Activated naive CD4-positive, alpha-beta T cell treated with anti-CD3 and anti-CD28 coated beads for 36 hours (primary cell): Measurements from ENCODE around the gene CIDEC. TPM values are rescaled to one million over a fixed set of nuclear protein-coding genes. Genes with fewer than 3 reads are reported as not detected.
"Not testable (repeated sequence)": the region's sequence is repeated elsewhere in the genome, so short reads cannot be mapped to it uniquely, and the experiment has no call there.

Experiments
- CTCF ChIA-PET: fragments of 350-600 bp; sonication (Branson Sonifier 250); formaldehyde crosslinking; loops from one replicate; lab custom pipeline; 2021; ENCODE audit warnings: antibody characterized with exemption; lab: Charles Lee
- DNase-seq: peaks from one replicate; pipeline ENCODE4 v3.0.0-alpha.2; 2020
- H3K27ac Mint-ChIP-seq: one replicate; pipeline ENCODE4 v1.8.0; 2021; ENCODE audit warnings: mild to moderate bottlenecking, mixed read lengths
- H3K27me3 Mint-ChIP-seq: one replicate; pipeline ENCODE4 v1.8.0; 2021; ENCODE audit warnings: low read depth, mixed read lengths
- H3K36me3 Mint-ChIP-seq: one replicate; pipeline ENCODE4 v1.8.0; 2021; ENCODE audit warnings: low read depth, mixed read lengths
- H3K4me1 Mint-ChIP-seq: one replicate; pipeline ENCODE4 v1.8.0; 2021; ENCODE audit warnings: low read depth, mixed read lengths
- H3K4me3 Mint-ChIP-seq: one replicate; pipeline ENCODE4 v1.8.0; 2021; ENCODE audit warnings: mild to moderate bottlenecking, moderate library complexity, mixed read lengths
- H3K9me3 Mint-ChIP-seq: one replicate; pipeline ENCODE4 v1.8.0; 2021; ENCODE audit warnings: mixed read lengths
- intact Hi-C: fragments of 100-400 bp; cut with micrococcal nuclease; formaldehyde crosslinking; loops from one replicate; pipeline ENCODE4 v1.15.1; 2023
- total RNA-seq, 2 experiments: library from RNA; stranded (reverse); gene quantifications; one replicate each; pipeline ENCODE4 v1.2.3, GENCODE V29; 2021

Gene CIDEC
- total RNA-seq, 2 experiments from 2014 or later: not detected

DNA sequence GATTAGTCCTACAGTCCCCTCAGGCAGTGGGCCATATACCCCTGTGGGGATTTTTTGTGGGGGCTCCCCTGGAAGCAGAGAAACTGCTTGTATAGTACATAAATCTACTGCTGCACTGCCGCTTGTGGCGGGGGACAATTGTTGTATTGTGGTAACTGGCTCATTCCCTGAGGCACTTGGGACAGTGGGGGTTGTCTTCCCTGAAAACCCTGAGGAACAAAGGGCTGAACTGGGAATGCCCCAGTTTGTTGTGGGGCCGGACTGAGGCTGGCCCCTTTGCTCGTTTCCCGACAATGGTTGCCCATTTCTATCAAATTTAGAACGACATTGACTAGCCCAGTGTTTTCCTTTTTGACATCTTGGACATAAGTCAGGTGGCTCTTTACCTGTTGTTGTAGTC lies 28.7 kb downstream of the CIDEC start:
- DNase-seq, CTCF ChIA-PET, H3K36me3 Mint-ChIP-seq, H3K4me1 Mint-ChIP-seq, H3K27ac Mint-ChIP-seq, intact Hi-C loops, H3K4me3 Mint-ChIP-seq, H3K27me3 Mint-ChIP-seq, H3K9me3 Mint-ChIP-seq: not testable (repeated sequence)

- H3K36me3 Mint-ChIP-seq, H3K4me3 Mint-ChIP-seq, H3K9me3 Mint-ChIP-seq, H3K27me3 Mint-ChIP-seq, H3K27ac Mint-ChIP-seq: not testable (repeated sequence)
- intact Hi-C loops: loop anchor here (1.0 kb wide), 1 partner anchor 82 kb away; no protein-coding TSS in a partner anchor
- H3K4me1 Mint-ChIP-seq: peaks cover 12% of the 10 kb centered on the region
- peak; percentile 32 for DNase-seq
- CTCF ChIA-PET: interaction anchor here (0.6 to 2.0 kb wide), 6 partner anchors 8 to 145 kb away, joined by 3 to 14 read pairs (median 4); partner anchors contain the start of gene CRELD1
These were observed 31.2 kb downstream of the CIDEC start for GRCh38 chr3:9848860-9849259.

GRCh38 chr3:9847870-9848269 lies 32.2 kb downstream of the CIDEC start:
- DNase-seq, H3K9me3 Mint-ChIP-seq, H3K27ac Mint-ChIP-seq, intact Hi-C loops, H3K36me3 Mint-ChIP-seq, H3K27me3 Mint-ChIP-seq, H3K4me3 Mint-ChIP-seq: not testable (repeated sequence)
- CTCF ChIA-PET: interaction anchor here (2.0 kb wide), 1 partner anchor 85 kb away, joined by 14 read pairs; the partner anchor contains the start of gene CRELD1
- peaks cover 18% of the 10 kb centered on the region for H3K4me1 Mint-ChIP-seq

GRCh38 chr3:9846931-9847488 lies 33.0 kb downstream of the CIDEC start:
- intact Hi-C loops: no loop called here
- CTCF ChIA-PET: interaction anchor here (1.0 to 1.2 kb wide), 2 partner anchors 85 to 120 kb away, joined by 4 read pairs; no protein-coding TSS in a partner anchor
- Mint-ChIP-seq H3K36me3 (peaks cover 6% of the 10 kb centered on the region), H3K27ac (no peak overlapping the region), H3K27me3 (peaks cover 2% of the 10 kb centered on the region), H3K9me3 (no peaks in the 10 kb centered on the region), H3K4me1 (peaks cover 24% of the 10 kb centered on the region), H3K4me3 (no peak overlapping the region)
- DNase-seq: no peak

DNA sequence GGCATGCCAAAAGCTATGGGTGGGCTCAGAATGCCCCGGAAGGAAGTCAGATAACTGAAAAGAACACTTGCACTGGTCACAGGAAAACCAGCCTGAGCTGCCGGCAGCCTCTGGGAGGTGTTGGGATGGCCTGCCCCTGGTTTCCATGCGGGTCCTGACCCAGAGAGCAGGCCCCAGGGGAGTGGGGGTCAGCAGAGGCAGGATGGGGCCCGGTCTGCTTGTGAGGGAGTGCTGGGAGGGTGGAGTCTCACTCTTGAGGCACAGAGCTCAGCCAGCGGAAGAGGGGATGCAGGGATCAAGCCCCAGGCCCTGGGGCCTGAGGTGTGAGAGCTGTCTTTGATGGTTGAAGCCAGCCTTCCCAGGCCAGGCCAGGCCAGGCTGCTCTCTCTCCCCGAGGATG lies 33.8 kb downstream of the CIDEC start:
- no peaks in the 10 kb centered on the region for H3K9me3 Mint-ChIP-seq
- peaks cover 13% of the 10 kb centered on the region for H3K36me3 Mint-ChIP-seq
- intact Hi-C loops: no loop called here
- CTCF ChIA-PET: interaction anchor here (1.0 to 1.5 kb wide), 3 partner anchors 85 to 119 kb away, joined by 4 to 5 read pairs (median 4); no protein-coding TSS in a partner anchor
- H3K4me1 Mint-ChIP-seq: peaks cover 28% of the 10 kb centered on the region
- H3K4me3 Mint-ChIP-seq: no peak overlapping the region
- DNase-seq: no peak
- no peak overlapping the region for H3K27ac Mint-ChIP-seq
- H3K27me3 Mint-ChIP-seq: no peaks in the 10 kb centered on the region

- peaks cover 26% of the 10 kb centered on the region for H3K36me3 Mint-ChIP-seq
- H3K27me3 Mint-ChIP-seq: no peaks in the 10 kb centered on the region
- H3K9me3 Mint-ChIP-seq: no peaks in the 10 kb centered on the region
- H3K4me1 Mint-ChIP-seq: peaks cover 30% of the 10 kb centered on the region
- DNase-seq: peak; percentile 98
- peak within 1 kb of the TSS; percentile 89 for H3K27ac Mint-ChIP-seq
- intact Hi-C loops: loop anchor here (1.0 to 5.0 kb wide), 11 partner anchors 35 to 478 kb away; partner anchors contain the start of genes BRK1, BRPF1, CRELD1 and EMC3
- peak within 1 kb of the TSS; percentile 98 for H3K4me3 Mint-ChIP-seq
- CTCF ChIA-PET: interaction anchor here (0.9 to 1.4 kb wide), 4 partner anchors 9 to 108 kb away, joined by 3 read pairs; partner anchors contain the start of gene PRRT3
These were observed 36.2 kb downstream of the CIDEC start, which contains the start of gene RPUSD3 for GRCh38 chr3:9843715-9844438. Gene RPUSD3 (minus strand): TSS chr3:9844008. CDS start chr3:9843990, 18 bp downstream.

DNA sequence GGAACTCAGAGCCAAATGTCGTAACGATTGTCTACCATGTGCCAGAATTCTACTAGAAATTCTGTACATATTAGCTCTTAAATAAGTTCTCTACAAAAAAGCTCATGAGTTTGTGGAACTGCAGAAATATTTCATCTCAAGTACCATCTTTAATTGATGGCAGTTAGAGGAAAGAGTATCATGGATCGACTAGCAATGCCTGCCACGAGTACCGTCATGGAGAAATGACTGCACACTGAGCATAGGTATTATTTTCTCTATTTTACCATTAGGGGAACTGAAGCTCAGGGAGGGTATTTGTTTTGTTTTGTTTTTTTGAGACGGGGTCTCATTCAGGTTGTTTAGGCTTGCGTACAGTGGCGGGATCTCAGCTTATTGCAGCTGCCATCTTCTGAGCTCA lies 39.0 kb downstream of the CIDEC start:
- DNase-seq: no peak
- no peaks in the 10 kb centered on the region for H3K27me3 Mint-ChIP-seq
- intact Hi-C loops: loop anchor here (5.0 kb wide), 2 partner anchors 186 to 481 kb away; partner anchors contain the start of genes FANCD2 and SEC13
- peaks cover 27% of the 10 kb centered on the region for H3K4me1 Mint-ChIP-seq
- no peak overlapping the region for H3K27ac Mint-ChIP-seq
- H3K4me3 Mint-ChIP-seq: no peak overlapping the region
- CTCF ChIA-PET: interaction anchor here (0.6 to 1.5 kb wide), 3 partner anchors 61 to 115 kb away, joined by 3 to 4 read pairs (median 4); no protein-coding TSS in a partner anchor
- H3K36me3 Mint-ChIP-seq: peaks cover 37% of the 10 kb centered on the region
- no peaks in the 10 kb centered on the region for H3K9me3 Mint-ChIP-seq

GRCh38 chr3:9838856-9839255 lies 41.2 kb downstream of the CIDEC start:
- Mint-ChIP-seq H3K9me3 (no peaks in the 10 kb centered on the region), H3K36me3 (peaks cover 44% of the 10 kb centered on the region), H3K27me3 (no peaks in the 10 kb centered on the region), H3K4me1 (peaks cover 18% of the 10 kb centered on the region), H3K4me3 (no peak overlapping the region), H3K27ac (peak overlapping the region; percentile 39)
- no peak for DNase-seq
- intact Hi-C loops: no loop called here
- CTCF ChIA-PET: interaction anchor here (0.6 to 0.7 kb wide), 3 partner anchors 11 to 420 kb away, joined by 3 to 5 read pairs (median 4); no protein-coding TSS in a partner anchor

- DNase-seq: no peak
- peaks cover 13% of the 10 kb centered on the region for H3K4me1 Mint-ChIP-seq
- intact Hi-C loops: no loop called here
- no peaks in the 10 kb centered on the region for H3K27me3 Mint-ChIP-seq
- H3K4me3 Mint-ChIP-seq: no peak overlapping the region
- peaks cover 42% of the 10 kb centered on the region for H3K36me3 Mint-ChIP-seq
- peak overlapping the region; percentile 39 for H3K27ac Mint-ChIP-seq
- CTCF ChIA-PET: interaction anchor here (0.6 to 0.7 kb wide), 2 partner anchors 57 to 91 kb away, joined by 3 to 5 read pairs; no protein-coding TSS in a partner anchor
- H3K9me3 Mint-ChIP-seq: no peaks in the 10 kb centered on the region
These were observed 42.1 kb downstream of the CIDEC start for GRCh38 chr3:9837701-9838582.

DNA sequence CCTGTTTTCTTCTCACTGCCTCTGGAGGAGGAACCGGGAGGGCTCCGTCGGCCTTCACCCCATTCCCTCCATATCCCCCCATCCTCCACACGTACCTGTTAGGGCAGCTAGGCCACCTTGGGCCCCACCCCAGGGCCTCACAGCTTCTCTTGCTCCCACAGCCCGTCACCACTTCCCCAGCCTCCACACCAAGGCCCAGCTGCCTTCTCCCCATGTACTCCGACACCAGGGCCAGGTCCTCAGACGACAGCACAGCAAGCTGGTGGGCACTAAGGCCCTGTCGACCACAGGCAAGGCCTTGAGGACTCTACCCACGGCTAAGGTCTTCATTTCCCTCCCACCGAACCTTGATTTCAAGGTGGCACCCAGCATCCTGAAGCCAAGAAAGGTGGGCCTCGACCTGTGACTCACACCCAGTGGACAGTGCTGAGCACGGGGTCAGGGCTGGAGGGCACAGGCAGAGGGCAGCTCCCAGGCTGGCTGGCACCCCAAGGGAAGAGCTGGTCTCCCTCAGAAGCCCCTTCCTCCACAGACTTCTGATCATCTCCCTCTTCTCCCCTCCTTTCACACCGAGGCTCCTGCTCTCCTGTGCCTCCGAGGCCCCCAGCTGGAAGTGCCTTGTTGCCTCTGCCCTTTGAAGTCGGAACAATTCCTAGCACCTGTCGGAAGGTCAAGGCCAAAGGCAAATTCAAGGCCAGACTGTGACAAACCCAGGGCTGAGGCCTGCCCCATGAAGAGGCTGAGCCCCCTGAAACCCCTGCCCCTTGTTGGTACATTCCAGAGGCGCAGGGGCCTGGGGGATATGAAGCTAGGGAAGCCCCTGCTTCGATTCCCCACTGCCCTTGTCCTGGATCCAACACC lies 45.3 kb downstream of the CIDEC start:
- no peaks in the 10 kb centered on the region for H3K27me3 Mint-ChIP-seq
- H3K4me1 Mint-ChIP-seq: peaks cover 7% of the 10 kb centered on the region
- CTCF ChIA-PET: interaction anchor here (1.1 kb wide), 1 partner anchor 9 kb away, joined by 3 read pairs; the partner anchor contains the start of gene RPUSD3
- H3K36me3 Mint-ChIP-seq: peaks cover 31% of the 10 kb centered on the region
- no peak overlapping the region for H3K27ac Mint-ChIP-seq
- H3K4me3 Mint-ChIP-seq: no peak overlapping the region
- intact Hi-C loops: no loop called here
- no peaks in the 10 kb centered on the region for H3K9me3 Mint-ChIP-seq
- DNase-seq: no peak

DNA sequence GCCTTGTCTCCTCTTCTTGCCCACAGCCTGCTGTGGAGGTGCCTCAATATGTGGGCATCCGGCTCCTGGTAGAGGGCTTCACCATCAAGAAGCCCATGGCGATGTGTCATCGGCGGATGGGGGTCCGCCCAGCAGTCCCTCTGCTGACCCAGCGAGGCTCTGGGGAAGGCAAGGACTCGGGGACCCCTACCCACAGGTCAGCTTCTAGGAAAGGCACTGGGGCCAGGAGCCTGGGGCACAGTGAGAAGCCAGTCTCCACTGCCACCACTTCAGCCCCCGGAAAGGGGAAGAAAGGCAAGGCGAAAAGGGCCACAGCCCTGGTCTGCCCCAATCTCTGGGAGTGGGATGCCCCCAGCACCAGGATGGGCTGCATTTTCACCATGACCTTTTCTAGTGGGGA lies 47.0 kb downstream of the CIDEC start:
- intact Hi-C loops: no loop called here
- Mint-ChIP-seq H3K27ac (no peak overlapping the region), H3K27me3 (no peaks in the 10 kb centered on the region), H3K4me1 (peaks cover 7% of the 10 kb centered on the region), H3K36me3 (peaks cover 30% of the 10 kb centered on the region), H3K9me3 (no peaks in the 10 kb centered on the region), H3K4me3 (no peak overlapping the region)
- DNase-seq: no peak
- CTCF ChIA-PET: no interaction called here
